GM19351 (cell line): ENCODE results near the gene CREB3.
A peak's percentile ranks its signal among the peaks of the same experiment; 100 is the strongest.

Experiments
- ATAC-seq: cut with Tn5 transposase; IDR thresholded peaks from one replicate; pipeline ENCODE4 v1.9.1; 2021; ENCODE audit warnings: mild to moderate bottlenecking, moderate library complexity; ENCODE audit not compliant: unreplicated experiment

The CREB3 gene

DNA sequence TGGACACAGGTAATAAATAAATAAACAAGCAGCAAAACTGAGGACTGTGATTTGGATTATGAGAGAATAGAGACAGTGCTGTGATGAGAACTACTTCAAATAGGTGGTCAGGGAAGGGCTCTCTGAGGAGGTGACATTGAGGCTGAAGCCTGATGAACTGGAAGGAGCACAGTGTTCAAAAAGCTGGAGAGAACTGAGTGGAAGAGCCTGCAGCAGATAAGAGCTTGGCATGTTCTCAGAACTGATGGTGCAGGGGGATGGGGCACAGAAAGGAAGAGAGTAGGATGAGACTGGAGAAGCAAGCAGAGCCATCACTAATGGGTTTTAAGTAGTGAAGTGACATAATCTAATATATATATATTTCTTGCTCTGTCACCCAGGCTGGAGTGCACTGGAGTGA is 31.5 kb upstream of the CREB3 start:
- ATAC-seq: no peak

DNA sequence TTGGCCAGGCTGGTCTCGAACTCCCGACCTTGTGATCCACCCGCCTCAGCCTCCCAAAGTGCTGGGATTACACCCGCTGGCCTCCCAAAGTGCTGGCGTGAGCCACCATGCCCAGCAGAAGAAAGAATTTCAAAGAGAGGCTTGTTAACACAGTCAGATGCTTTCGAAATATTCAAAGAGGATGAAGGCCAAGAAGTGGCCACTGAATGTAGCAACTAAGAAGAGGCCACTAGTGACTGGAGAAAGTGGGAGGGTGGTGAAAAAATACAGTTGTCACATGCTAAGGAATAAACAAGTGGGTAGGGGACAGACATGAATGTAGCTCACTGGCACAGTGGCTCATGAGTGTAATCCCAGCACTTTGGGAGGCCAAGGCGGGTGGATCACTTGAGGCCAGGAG is 29.8 kb upstream of the CREB3 start:
- no peak for ATAC-seq

DNA sequence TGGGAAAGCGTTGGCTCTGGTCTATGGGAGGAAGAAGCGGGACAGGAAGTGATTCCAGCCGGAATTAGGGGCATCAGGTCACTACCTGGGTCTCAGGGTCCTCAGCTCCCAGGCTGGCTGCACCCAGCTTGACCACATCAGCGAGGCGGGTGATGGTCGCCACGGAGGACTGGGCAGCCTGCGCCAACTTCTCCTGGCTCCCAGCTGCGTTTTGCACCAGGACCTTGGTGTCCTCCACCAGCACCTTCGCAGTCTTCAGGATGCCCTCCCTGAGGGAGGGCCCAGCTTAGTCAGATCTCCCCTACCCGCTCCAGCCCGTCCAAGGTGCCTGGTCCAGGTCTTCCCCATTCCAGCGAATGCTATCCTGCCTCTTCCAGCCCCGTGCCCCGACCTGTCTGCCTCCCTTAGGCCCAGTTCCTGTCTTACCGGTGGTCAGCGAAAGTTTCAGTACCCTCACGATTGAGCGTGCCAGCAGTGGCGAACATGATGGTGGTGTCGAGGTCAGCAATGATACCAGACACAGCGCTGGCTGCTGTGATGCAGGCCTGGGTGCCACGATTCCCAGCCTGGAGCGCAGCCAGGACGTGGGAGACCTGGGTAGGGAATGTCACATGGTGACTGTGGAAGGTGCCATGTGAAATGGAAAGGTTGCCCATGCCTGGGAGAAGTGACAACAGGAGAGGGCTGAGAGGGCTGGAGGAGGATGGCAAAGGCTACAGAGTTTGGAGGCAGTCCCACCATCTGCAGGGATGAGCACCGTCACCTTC is 28.4 kb upstream of the CREB3 start:
- no peak for ATAC-seq

DNA sequence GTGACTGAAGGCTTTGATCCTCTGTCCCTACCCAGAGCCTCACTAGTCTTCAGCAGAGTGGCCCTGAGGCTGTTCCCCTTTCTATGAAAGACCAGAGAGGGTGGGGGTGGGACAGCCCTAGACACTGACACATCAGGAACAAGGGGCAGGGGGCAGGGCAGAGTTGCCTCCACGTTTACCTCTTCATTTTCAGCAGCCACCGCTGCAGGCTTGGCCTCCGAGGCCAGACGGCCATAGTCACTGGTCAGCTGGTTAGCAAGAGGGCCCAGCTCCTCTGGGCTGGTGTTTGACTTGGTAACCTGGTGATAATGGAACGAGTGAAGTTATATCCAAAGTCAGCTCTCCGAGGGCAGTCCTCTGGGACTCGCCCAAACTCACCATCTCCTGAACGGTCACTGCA is 27.1 kb upstream of the CREB3 start:
- no peak for ATAC-seq

DNA sequence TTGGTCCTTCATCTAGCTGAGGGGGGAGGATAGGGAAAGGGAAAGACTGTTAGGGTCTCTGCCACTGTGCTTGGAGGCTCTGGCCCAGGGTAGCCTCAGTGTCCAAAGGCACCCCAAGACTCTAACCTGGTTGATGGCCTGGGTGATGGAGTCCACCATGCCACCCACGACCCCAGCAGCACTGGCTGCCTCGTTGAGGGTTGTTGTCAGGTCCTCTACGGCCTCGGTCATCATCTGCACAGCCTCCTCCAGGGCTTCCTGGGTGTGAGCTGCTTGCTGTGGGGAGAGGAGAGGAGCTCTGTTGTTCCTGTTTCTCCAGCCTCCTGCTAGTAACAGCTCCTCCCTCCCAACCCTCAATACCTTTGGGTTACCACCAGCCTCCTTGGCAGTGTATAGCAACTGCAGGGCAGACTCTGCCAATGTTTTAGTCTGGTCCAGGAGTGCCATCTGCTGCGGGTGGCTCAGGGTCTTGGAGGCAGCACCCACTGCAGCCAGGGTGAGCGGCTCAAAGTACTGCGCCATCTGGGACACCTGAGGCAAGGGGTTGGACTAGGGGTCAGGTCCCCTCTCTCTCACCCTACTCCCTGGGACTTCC is 26.5 kb upstream of the CREB3 start:
- no peak for ATAC-seq

DNA sequence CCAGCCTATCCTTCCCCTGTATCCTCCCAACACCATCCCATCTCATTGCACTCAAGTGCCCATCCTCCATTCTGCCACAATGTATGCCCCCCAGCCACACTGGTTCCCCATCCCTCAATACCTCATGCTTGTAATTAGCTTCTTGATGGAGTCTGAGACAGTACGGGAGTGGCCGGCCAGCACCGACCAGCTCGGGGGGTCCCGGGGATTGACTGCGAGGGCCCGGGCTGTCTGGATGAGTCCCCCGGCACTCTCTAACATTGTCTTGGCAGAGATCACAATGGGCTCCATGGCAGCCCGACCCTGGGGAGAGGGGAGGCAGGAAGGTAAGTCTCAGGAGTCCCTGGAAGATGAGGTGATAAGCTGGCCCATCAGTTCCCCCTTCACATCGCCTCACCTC is 25.5 kb upstream of the CREB3 start:
- no peak for ATAC-seq

DNA sequence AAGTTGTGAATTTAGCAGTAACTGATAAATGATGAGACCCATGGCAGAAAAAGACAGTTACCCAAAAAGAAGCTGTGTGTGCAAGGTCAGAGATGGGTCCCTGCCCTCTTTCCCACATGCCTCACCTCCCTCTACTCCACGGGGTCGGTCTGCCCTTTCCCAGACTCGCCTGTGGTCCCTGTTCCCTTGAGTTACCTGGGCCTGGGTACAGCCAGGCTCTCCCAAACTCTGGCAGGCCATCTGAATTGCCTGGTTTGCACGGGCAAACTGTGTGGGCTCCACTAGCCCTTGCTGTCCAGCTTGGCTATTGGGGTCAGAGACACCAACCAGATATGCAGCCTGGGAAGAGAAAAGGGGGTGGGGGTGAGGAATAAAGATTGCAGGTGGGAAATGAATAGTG is 24.3 kb upstream of the CREB3 start:
- no peak for ATAC-seq

DNA sequence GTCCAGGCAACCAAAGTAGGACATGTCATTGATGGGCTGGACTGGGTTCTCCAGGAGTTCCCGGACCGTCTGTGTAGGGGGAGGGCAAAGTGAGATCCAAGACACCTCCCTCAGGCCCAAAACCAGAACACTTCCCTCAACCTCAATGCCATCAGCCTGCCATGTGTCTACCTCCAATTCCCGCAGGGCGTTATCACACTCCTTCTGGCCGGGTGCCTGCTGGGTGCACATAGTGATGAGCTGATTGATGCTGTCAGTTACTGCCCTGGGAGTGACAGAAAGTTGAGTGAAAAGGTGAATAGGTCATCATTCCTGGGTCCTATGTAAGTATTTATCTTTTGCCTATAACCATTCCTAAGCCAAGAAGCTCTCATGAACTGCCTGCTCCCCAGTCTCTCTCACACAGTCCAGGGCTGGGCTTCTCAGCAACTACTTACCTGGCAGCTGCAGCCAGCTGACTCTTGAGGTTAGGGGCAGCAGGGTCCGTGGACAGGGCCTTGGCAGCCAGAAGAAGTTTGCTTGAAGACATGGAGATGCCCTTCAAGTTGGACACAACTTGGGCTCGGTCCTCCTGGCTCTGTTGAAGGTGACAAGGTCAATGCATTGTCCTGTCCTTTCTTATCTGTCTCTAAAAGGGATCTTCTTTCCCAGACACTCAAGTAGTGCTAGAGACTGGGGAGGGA is 21.5 kb upstream of the CREB3 start:
- no peak for ATAC-seq

DNA sequence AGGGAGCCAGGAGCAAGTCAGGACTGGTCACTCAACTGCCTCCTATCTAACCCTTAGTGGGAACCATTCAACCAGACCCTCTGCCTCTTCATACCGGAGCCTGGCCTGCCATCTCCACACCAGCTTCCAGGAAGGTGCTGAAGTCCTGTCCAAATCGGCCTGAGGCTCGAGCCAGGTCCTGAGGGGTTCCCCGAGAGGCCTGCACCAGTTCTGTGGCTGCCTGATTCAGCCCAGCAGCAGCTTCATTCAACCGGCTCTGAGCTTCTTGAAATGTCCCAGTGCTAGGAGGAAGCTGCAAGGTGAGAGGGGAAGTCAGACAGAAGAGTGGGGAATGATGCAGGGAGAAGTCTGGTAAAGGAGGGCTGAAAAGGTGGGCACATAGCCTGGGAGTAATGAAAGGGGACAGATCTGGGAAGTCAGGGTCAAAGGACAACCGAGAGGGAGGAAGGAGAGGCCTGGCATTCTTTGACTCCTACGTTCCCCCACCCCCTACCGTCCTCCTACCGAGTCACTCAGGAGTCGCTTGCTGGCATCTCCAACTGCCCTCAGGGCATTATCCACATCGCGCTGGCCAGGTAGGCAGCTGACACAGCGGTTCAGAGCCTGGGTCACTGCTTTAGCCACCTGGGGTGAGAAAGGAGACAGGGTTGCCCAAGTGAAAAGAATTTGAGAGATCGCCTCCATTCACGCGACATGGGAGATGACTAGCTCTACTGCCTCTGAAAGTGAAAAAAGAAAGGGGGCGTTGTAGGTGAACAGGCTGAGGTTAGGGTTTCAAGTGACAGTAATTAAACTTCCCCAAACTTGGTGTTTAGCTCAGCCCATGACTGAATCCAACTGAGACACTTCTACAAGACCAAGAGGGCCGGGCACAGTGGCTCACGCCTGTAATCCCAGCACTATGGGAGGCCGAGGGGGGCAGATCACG is 20.7 kb upstream of the CREB3 start:
- ATAC-seq: peak; percentile 73

DNA sequence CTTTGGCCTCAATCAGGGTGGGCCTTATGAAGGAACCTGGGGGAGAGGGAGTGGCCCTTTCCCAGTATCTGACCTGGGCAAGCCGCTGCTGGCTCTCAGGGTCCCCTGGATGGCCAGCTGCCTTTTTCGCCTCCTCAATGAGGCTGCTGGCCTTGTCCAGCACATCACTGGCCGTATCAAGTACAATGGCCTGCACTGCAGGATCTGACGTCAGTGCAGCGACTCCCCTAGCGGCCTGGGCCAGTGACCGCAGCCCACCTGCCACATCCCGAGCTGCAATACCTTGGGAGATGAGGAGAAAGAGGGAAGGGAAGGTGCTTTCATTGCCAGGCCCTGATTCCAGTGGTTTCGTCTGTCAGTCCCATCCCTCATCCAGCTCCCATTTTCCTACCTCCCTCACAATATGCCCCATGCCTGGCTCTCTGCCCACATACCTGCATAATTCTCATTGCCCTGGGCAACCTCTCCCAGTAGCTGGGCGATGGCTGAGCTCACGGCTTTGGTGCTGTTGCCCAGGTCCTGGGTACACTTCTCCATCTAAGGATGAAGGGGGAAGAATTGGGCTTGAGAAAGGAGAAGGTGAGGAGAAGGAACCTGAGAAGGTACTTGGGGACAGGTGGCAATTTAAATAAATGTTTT is 19.6 kb upstream of the CREB3 start:
- ATAC-seq: no peak

DNA sequence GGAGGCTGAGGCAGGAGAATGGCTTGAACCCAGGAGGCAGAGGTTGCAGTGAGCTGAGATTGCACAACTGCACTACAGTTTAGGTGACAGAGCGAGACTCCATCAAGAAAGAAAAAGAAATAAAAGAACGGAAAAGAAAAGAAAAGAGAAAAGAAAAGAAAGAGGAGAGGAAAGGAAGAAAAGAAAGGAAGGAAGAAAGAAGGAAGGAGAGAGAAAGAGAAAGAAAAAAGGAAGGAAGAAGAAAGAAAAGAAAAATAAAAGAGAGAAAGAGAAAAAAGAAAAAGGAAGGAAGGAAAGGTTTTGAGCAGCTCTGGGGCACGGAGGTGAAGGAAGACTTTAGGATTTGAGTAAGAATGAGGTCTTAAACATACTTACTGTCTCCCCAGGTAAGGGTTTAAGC is 18.9 kb upstream of the CREB3 start:
- ATAC-seq: no peak

DNA sequence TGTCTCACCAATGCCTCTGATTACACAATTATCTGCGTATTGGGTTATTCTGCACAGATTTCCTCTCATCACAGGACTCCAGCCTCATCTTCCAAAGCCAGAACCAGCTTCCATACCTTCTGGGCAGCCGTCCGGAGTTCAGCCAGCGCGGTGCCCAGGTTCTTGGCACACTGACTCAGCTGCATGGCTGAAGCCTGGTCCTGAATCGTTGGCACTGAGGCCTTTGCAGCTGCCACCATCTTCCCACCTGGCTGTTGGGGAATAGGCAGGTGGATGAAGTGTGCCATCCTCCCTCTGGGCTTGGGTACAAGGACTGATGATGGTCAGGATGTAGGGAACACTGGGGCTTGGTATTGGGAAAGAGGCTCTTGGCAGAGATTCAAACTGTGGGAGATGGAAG is 18.3 kb upstream of the CREB3 start:
- no peak for ATAC-seq

DNA sequence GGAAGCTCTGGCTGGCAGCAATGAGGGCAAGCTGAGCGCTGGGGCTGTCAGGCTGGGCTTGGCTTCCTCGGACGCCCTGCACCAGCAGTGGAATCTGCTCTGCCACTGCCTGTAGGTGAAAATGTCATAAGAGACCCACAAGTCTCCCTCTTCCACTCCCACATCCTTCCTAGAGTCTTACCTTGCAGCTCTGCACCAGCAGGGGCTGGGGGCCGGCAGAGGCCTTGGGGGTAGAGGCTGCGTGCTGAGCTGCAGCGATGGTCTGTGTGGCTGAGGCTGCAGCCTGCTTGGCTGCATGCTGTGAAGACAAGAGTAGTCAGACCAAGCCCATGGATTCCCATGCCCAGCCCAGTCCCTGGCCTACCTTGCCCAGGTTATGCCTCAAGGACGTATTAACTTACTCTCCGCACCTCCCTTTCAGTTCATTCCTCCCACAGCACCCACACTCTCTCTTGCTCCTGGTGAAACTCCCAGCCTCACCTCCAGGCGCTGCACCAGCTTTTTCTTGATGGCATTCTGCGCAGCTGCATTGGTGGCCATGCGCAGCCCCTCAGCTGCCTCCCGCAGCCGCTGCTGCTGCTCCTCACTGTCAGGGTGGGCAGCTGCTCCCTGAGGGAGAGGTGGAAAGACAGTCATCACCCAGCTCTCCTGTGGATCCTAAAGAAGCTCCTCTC is 17.8 kb upstream of the CREB3 start:
- ATAC-seq: no peak

DNA sequence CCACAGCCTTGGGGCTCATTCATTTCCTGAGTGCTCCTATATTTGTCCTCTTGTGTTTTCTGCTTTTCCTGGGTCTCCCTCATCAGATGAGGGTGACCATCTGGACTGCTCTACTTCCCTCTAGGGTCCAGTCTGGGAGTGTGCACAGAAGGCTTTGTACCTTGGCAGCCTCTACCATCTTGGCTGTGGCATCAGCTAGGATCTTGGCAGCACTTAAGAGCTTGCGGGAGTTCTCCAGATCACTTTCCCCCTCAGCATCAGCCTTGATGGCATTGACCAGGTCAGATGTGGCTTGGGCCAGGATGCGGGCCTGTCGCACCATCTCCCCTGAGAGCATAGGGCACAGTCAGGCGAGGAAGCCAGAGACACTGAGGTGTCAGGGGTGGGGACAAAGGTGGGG is 16.2 kb upstream of the CREB3 start:
- ATAC-seq: no peak

DNA sequence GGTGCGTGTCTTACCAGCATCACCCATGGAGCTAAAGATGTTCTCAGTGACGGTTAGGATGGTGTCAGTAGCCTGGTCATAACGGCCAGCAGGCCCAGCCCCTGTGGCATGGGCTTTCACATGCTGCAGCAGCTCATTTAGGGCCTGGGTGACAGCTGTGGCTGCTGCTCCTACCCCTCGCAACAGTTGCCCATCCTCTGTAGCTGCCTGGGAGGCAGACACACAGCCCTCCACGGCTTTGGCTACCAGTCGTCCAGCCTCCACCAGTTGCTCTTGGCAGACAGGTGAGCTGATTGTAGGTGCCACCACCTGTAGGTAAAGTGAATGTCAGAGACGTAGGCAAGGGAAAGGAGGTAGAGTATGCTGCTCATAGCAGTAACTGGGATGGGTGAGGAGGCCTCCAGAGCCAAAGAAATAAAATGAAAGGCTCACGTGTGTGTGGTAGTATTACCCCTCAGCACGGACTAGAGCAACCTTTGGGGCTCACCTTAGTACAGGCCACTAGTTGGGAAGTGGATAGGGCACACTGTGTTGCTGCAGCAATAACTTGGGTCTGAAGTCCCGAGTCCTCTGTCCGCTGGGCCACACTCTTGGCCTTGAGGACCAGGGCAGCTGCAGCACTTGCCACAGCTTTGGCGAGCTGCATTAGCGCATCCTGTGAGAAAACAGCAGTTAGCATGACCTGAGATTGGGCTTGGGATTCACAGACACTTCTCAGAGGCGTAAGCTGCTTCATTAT is 15.2 kb upstream of the CREB3 start:
- no peak for ATAC-seq

DNA sequence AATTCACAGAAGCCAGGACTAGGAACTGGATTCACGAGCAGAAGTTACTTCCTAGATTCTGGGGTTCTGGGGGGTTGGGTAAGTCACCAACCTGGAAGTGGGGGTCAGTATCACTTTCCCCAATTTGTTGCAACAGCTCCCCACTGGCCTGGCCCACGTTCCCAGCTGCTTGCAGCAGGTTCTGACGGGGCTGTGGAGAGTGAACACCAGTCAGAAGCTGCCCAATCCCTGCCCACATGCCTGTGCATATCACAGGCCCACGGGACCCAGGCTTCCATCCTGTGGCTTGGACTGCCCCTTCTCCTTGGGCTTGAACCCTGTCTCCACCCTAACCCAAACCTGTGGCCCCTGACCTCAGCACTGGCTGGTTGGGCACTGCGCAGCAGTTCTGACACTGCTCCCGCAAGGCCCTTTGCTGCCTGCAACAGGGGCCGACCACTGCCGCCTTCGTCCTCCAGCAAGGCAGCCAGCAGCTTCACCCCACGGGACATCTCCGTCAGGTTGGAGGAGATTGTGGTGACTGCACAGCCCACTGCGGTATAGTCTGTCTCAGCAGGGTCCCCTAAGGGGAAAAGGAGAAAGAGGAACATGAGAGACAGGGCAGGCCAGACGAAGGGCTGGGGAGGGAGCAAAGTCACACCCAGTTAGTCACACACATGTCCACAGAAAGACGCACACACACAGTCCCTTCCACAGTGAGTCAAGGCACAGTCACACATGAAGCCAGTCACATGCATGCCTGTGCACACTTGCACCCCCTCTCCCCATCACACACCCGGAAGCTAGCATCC is 13.6 kb upstream of the CREB3 start:
- ATAC-seq: no peak

DNA sequence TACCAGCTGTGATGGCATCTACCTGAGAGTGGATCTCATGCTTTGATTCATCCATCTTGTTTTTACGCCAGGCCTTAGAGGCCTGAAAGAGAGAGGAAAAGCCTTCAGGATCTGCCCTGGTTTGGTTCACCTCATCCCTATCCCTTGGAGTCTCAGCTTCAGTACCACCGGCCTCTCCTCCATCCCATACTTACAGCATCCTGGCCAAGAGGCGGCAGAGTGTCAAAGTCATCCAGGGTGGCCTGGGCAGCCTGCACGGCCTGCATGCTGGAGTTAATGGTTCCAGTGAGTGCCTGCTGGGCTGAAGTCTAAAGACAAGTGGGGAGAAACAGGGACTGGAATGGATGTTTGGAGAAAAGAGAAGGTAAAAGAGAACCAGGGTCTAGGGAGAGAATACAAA is 12.9 kb upstream of the CREB3 start:
- ATAC-seq: no peak

DNA sequence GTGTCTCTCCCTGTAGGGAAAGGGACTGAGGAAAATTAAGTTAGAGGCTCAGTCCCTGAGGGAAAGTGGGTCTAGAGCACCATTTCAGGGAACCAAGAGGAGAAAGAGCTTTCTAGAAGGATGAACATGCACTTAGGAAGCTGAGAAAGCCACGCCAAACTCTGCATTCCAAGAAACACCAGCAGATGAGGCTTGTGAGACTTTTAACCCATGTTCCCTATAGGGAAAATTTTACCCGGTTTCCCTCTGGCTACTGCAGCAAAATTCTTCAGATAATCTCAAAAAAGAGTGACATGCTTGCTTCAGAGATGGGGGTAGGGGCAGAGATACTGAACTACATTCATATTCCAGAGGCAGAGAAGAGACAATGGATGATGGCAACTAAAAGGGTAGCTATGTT is 9.0 kb upstream of the CREB3 start:
- no peak for ATAC-seq

DNA sequence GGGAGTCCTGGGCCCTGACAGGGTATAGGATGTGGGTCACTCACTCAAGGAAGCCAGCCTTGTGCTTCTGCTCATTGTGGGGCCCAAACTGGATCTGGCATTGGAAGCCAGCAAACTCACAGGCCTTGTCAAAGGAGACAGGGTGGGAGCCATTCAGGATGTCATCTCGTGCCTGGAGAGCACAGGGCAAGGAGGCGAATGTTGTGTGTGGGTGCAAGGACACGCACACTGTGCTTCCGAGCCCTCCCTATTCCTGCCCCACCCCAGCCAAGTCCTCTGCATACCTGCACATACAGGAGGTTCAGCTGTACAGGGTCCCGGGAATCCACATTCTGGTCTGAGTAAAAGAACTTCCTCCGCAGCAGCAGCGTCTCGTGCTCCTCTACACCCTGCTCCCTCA is 8.6 kb upstream of the CREB3 start:
- ATAC-seq: no peak
